Measurements from ENCODE around the gene MRPS35.

Gene MRPS35

DNA sequence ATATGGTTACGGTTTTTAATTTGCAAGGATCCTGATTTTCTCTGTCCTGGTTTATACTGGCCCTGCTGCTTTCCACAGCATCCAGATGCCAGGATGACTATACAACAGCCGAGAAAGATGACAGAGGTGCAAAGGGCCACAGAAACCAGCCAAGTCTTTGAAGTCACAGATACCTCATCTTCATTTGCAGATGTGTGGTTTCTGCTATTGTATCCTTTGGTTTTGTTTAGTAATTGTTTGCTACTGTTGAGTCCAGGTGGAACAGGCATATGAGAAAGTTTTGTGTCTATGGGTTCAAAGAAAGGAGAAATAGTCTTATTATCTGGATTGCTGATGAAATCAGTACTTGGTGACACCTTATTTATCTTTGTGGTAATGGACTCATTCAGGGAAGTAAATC lies 52.1 kb downstream of the MRPS35 start:
- no peak for TF ChIP-seq TAF1 (IDR thresholded peaks at IDR 0.05; ENCODE audit: low read depth)
- no peak for TF ChIP-seq CREB1 (IDR thresholded peaks at IDR 0.05; ENCODE audit: low read depth)
- no peak for TF ChIP-seq MAX (IDR thresholded peaks at IDR 0.05)
- no peak for TF ChIP-seq ZBTB7A (IDR thresholded peaks at IDR 0.05; ENCODE audit: low read depth)

DNA sequence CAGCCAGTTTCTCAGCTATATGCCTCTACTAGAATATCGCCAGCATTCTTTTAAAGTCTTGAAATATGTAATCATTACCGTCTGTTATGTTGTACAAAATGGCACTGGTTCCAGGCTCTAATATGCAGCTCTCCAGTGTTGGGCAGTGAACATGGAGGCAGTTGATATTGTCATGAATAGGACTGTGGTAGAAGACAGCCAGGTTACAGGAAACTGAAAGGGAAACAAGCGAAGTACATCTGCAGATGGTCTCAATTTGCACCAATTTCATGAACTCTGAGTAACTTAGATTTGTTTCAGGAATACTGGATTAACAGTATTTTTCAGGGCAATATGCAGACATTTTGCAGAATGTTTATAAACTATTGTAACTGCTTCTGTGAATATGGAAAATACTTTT lies 56.0 kb downstream of the MRPS35 start:
- no peak for TF ChIP-seq EGR1 (IDR thresholded peaks at IDR 0.05)
- TF ChIP-seq RAD21 (IDR thresholded peaks at IDR 0.05; ENCODE audit: low read depth): no peak
- no peak for TF ChIP-seq YY1 (IDR thresholded peaks at IDR 0.05; ENCODE audit: low read depth)
- no peak for TF ChIP-seq ZBTB7A (IDR thresholded peaks at IDR 0.05; ENCODE audit: low read depth)
- no peak for TF ChIP-seq CREB1 (IDR thresholded peaks at IDR 0.05; ENCODE audit: low read depth)
- TF ChIP-seq TAF1 (IDR thresholded peaks at IDR 0.05; ENCODE audit: low read depth): no peak
- TF ChIP-seq MAX (IDR thresholded peaks at IDR 0.05): no peak
- no peak for TF ChIP-seq NFIC (IDR thresholded peaks at IDR 0.05)
- TF ChIP-seq, protein P1, sequence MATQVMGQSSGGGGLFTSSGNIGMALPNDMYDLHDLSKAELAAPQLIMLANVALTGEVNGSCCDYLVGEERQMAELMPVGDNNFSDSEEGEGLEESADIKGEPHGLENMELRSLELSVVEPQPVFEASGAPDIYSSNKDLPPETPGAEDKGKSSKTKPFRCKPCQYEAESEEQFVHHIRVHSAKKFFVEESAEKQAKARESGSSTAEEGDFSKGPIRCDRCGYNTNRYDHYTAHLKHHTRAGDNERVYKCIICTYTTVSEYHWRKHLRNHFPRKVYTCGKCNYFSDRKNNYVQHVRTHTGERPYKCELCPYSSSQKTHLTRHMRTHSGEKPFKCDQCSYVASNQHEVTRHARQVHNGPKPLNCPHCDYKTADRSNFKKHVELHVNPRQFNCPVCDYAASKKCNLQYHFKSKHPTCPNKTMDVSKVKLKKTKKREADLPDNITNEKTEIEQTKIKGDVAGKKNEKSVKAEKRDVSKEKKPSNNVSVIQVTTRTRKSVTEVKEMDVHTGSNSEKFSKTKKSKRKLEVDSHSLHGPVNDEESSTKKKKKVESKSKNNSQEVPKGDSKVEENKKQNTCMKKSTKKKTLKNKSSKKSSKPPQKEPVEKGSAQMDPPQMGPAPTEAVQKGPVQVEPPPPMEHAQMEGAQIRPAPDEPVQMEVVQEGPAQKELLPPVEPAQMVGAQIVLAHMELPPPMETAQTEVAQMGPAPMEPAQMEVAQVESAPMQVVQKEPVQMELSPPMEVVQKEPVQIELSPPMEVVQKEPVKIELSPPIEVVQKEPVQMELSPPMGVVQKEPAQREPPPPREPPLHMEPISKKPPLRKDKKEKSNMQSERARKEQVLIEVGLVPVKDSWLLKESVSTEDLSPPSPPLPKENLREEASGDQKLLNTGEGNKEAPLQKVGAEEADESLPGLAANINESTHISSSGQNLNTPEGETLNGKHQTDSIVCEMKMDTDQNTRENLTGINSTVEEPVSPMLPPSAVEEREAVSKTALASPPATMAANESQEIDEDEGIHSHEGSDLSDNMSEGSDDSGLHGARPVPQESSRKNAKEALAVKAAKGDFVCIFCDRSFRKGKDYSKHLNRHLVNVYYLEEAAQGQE (IDR thresholded peaks at IDR 0.05; ENCODE audit: low read depth): no peak
- no peak for TF ChIP-seq TCF12 (IDR thresholded peaks at IDR 0.05; ENCODE audit: low read depth)
- TF ChIP-seq EP300 (IDR thresholded peaks at IDR 0.05; ENCODE audit: borderline replicate concordance): no peak
- TF ChIP-seq TEAD4 (IDR thresholded peaks at IDR 0.05): no peak
- no peak for TF ChIP-seq FOXM1 (IDR thresholded peaks at IDR 0.05; ENCODE audit: borderline replicate concordance, low read depth)
- TF ChIP-seq, protein P2, sequence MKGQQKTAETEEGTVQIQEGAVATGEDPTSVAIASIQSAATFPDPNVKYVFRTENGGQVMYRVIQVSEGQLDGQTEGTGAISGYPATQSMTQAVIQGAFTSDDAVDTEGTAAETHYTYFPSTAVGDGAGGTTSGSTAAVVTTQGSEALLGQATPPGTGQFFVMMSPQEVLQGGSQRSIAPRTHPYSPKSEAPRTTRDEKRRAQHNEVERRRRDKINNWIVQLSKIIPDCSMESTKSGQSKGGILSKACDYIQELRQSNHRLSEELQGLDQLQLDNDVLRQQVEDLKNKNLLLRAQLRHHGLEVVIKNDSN (IDR thresholded peaks at IDR 0.05): no peak
- TF ChIP-seq CEBPB (IDR thresholded peaks at IDR 0.05): no peak

DNA sequence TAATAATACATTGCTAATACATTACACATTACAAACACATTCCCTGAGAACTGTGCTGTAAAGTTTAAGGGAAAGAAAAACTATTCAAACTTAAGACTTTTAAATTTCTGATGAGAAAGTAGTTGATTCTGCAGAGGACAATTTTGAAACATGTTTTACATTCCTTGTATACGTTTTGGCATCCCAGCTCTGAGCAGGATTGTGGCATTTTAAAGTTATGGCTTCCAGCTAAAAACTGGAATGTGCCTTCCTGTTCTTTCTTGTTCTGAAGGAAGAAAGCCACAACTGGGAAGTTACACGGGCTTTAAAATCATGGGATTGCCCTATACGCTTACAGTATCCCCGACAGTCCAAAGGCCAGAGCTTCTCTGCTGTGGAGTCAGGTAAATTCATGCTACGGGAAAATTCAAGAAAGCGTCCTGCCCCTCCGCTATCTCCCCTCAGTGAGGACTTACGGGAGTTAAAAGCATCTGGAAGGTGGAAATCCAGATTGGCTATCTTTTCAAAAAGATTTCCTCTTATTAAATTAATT lies 58.6 kb downstream of the MRPS35 start:
- TF ChIP-seq CEBPB (IDR thresholded peaks at IDR 0.05): no peak
- no peak for TF ChIP-seq TCF12 (IDR thresholded peaks at IDR 0.05; ENCODE audit: low read depth)
- TF ChIP-seq CREB1 (IDR thresholded peaks at IDR 0.05; ENCODE audit: low read depth): no peak
- TF ChIP-seq TEAD4 (IDR thresholded peaks at IDR 0.05): no peak
- TF ChIP-seq ZBTB7A (IDR thresholded peaks at IDR 0.05; ENCODE audit: low read depth): no peak
- no peak for TF ChIP-seq YY1 (IDR thresholded peaks at IDR 0.05; ENCODE audit: low read depth)
- no peak for TF ChIP-seq EGR1 (IDR thresholded peaks at IDR 0.05)
- TF ChIP-seq, protein P1 (IDR thresholded peaks at IDR 0.05; ENCODE audit: low read depth): no peak
- no peak for TF ChIP-seq RAD21 (IDR thresholded peaks at IDR 0.05; ENCODE audit: low read depth)
- no peak for TF ChIP-seq FOXM1 (IDR thresholded peaks at IDR 0.05; ENCODE audit: borderline replicate concordance, low read depth)
- TF ChIP-seq MAX (IDR thresholded peaks at IDR 0.05): no peak
- no peak for TF ChIP-seq EP300 (IDR thresholded peaks at IDR 0.05; ENCODE audit: borderline replicate concordance)
- TF ChIP-seq TAF1 (IDR thresholded peaks at IDR 0.05; ENCODE audit: low read depth): no peak
- TF ChIP-seq, protein P2 (IDR thresholded peaks at IDR 0.05): no peak
- no peak for TF ChIP-seq NFIC (IDR thresholded peaks at IDR 0.05)

- TF ChIP-seq FOXM1 (IDR thresholded peaks at IDR 0.05; ENCODE audit: borderline replicate concordance, low read depth) (no peak), NFIC (IDR thresholded peaks at IDR 0.05) (no peak), CEBPB (IDR thresholded peaks at IDR 0.05) (no peak), TEAD4 (IDR thresholded peaks at IDR 0.05) (no peak), ZBTB7A (IDR thresholded peaks at IDR 0.05; ENCODE audit: low read depth) (no peak), TCF12 (IDR thresholded peaks at IDR 0.05; ENCODE audit: low read depth) (no peak), CREB1 (IDR thresholded peaks at IDR 0.05; ENCODE audit: low read depth) (no peak), TAF1 (IDR thresholded peaks at IDR 0.05; ENCODE audit: low read depth) (no peak), EGR1 (IDR thresholded peaks at IDR 0.05) (no peak), EP300 (IDR thresholded peaks at IDR 0.05; ENCODE audit: borderline replicate concordance) (no peak), RAD21 (IDR thresholded peaks at IDR 0.05; ENCODE audit: low read depth) (no peak), YY1 (IDR thresholded peaks at IDR 0.05; ENCODE audit: low read depth) (no peak), MAX (IDR thresholded peaks at IDR 0.05) (no peak)
- TF ChIP-seq, protein P1 (IDR thresholded peaks at IDR 0.05; ENCODE audit: low read depth): no peak
- TF ChIP-seq, protein P2 (IDR thresholded peaks at IDR 0.05): no peak
These were observed 61.1 kb downstream of the MRPS35 start for GRCh38 chr12:27771481-27772327.
